Peyer's patch (tissue), 4 donors: ENCODE measurements around the gene KRTAP5-10.

Source experiments
- POLR2A ChIP-seq, 2 donors: fragments of 450-650 bp; IDR thresholded peaks; one replicate each; pipeline ENCODE4 v1.5.1; 2017; ENCODE audit warnings: antibody characterized with exemption in 2 of 2, mild to moderate bottlenecking in 2 of 2, moderate library complexity in 2 of 2
- TF ChIP-seq, protein P1 (sequence below), 6 experiments: fragments of 450-650 bp in 4 of 6; fragments of 200-600 bp in 2 of 6; sonication (generic) in 1 of 6; IDR thresholded peaks; one replicate each; pipeline ENCODE4 v1.5.1; 2017 to 2019; ENCODE audit warnings: antibody characterized with exemption in 6 of 6, mild to moderate bottlenecking in 3 of 6, moderate library complexity in 1 of 6

- TF ChIP-seq, protein P1, sequence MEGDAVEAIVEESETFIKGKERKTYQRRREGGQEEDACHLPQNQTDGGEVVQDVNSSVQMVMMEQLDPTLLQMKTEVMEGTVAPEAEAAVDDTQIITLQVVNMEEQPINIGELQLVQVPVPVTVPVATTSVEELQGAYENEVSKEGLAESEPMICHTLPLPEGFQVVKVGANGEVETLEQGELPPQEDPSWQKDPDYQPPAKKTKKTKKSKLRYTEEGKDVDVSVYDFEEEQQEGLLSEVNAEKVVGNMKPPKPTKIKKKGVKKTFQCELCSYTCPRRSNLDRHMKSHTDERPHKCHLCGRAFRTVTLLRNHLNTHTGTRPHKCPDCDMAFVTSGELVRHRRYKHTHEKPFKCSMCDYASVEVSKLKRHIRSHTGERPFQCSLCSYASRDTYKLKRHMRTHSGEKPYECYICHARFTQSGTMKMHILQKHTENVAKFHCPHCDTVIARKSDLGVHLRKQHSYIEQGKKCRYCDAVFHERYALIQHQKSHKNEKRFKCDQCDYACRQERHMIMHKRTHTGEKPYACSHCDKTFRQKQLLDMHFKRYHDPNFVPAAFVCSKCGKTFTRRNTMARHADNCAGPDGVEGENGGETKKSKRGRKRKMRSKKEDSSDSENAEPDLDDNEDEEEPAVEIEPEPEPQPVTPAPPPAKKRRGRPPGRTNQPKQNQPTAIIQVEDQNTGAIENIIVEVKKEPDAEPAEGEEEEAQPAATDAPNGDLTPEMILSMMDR (IDR thresholded peaks at IDR 0.05), result no peak
- no peak for TF ChIP-seq POLR2A (IDR thresholded peaks at IDR 0.05)
Observed at GRCh38 chr11:71548120-71548519, 17.2 kb upstream of the KRTAP5-10 start, which contains the start of gene KRTAP5-9.
